NCI-H526 (cell line): ENCODE results near the gene WASL.

Experiments
- DNase-seq, 2 experiments: peaks; one replicate each; lab custom pipeline; 2025; lab: John Stamatoyannopoulos, UW

The WASL gene

GRCh38 chr7:123632808-123633207 lies 116.0 kb downstream of the WASL start:
- DNase-seq, result no peak
